SKM-1 (cell line): ENCODE results near the gene CNOT4.
A peak's percentile ranks its signal among the peaks of the same experiment; 100 is the strongest.
"Not testable (repeated sequence)": the region's sequence is repeated elsewhere in the genome, so short reads cannot be mapped to it uniquely, and the experiment has no call there.

Experiments used
- DNase-seq: peaks from one replicate; lab custom pipeline; 2025; ENCODE audit not compliant: unreplicated experiment; lab: John Stamatoyannopoulos, UW

Gene CNOT4

DNA sequence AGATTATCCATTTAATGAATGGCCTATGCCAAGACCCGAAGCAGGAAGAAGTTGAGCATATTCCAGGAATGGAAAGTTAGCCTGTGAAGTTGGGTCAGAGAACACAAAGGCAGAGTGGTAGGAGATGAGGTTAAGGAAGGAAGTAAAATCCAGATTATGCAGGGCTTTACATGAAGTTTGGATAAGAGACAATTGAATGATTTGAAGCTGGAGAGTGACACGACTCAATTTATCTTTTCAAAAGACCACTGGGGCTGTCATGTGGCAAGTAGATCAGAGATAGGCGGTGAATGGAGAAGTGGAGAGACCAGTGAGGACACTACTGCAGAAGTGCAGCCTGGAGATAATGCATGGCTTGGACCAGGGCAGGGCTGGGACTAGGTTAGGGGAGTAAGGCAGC, 7.2 kb upstream of the CNOT4 start:
- no peak for DNase-seq

DNA sequence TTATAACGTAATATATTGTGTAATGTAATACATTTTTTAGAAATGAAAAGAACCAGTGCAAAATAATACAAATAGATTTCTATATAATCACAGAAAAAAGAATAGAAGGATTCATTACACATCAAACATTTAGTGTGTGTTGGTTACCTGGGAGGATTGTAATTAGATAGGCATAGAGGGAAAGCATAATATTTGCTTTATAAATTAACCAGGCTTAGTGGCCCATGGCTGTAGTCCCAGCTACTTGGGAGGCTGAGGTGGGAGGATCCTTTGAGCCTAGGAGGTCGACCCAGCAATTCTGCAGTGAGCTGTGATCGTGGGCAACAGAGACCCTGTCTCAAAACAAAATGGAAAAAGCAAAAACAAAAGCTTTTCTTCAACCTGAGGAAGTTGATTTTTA, 5.0 kb upstream of the CNOT4 start:
- no peak for DNase-seq

DNA sequence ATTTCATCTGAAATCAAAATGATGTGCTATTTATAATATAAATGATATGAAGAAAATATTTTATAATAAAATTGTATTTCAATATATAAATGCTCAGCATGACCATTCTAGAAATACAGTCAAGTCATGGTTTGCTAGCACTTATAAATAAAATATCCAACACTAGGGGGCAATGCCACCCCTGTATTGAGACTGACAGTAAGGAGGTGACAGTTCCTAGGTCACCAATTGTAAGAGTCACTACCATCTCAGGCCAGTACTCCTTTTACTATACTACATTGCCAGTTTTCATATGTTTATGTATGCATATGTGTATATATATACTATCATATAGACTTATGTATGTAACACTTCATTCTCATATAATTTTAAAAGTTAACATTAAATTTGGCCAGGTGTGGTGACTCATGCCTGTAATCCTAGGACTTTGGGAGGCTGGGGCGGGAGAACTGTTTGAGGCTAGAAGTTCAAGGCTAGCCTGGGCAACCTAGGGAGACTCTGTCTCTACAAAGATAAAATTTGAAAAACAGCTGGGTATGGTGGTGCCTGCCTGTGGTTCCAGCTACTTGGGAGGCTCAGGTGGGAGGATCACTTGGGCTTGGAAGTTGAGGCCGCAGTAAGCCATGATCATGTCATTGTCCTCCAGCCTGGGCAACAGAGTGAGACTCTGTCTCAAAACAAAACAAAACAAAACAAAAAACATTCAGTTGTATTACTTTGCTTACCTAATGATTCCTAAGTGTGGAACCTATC, 2.4 kb upstream of the CNOT4 start:
- peak; percentile 68 for DNase-seq

DNA sequence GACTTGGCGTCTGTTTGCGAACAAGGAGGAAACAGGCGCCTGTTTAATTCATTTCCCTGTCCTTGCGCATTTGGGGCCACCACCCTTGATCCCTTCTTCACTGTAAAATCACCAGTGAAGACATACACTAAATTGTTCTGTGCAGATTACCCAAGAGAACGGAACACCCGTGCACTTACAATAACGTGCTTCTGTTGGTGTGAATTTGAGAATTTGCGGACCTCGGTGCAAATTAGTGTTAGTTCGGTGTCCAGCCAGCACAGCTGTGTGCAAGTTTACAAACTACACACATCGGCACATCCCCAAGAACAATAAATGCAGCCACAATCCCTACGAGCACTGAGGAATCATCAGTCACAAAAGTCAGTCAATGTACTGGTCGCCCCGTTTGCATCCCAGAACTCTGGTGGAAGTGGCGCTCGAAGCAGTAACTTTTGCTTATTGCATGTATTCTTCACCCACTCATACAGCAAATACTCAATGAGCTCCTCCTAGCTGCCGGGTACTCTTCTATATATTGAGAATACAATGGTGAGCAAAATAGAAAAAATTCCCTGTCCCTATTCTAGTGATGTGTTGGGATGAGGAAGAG, 786 bp upstream of the CNOT4 start:
- no peak for DNase-seq

DNA sequence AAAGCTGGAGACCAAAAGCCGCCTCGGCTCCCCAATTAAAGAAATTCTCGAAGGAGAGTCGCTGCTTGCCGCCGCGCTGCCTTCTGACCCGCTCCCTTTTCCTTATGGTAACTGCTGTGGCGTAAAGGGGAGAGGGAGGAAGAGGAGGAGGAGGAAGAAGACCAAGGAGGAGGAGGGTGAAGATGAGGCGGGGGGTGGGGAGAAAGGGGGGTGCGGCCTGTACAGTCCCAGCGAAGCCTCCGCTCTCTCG, 388 bp downstream of the CNOT4 start:
- peak; percentile 76 for DNase-seq

DNA sequence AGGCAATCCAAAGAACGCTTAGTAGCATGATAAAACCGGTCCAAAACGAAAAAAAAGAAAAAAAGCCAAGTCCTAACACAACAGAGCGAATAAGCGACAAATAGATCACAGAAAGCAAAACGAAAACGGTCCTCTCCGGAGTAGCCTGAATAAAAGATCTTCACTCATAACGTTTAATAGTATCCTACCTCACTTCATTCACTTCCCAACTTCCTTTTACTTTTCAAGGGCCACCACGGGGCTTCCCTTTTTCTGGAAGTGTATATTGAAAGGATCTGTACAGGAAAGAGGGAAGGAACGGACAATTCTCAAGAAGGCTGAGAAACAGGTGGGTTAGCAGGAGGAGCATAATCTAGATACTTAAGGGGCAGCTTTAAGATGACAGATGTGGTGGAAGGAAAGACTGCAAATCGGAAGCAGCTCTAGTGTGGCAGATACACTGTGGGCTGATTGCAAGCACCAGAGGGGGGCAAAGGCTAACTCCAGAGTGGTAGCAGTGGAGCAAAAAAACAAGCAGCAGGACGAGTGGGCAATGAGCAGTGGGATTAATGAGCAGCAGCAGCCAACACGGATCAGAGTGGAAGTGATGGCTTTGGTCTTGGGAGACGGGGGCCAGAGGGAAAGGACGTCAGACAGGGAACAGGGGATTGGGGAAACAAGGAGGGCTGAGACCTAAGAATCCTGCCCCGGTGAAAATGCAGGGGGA, 866 bp downstream of the CNOT4 start:
- DNase-seq: peak; percentile 20

DNA sequence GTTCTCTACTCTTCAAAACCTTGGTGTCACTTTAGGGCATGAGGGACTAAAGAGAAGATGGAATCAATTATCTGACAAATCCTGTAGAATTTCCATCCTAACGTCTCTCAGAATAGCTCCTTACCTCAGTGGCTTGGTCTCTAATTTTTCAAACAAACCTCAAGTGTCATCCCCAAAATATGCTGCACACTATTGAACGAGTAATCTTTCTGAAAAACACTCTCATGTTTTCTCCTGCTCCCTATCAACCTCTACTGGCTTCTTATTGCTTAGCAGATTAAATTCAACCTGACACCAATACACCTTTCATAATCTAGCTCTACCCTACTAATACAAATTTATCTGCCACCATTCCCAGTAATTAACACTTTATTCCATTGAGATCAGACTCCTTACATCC, 8.5 kb downstream of the CNOT4 start:
- DNase-seq: no peak

DNA sequence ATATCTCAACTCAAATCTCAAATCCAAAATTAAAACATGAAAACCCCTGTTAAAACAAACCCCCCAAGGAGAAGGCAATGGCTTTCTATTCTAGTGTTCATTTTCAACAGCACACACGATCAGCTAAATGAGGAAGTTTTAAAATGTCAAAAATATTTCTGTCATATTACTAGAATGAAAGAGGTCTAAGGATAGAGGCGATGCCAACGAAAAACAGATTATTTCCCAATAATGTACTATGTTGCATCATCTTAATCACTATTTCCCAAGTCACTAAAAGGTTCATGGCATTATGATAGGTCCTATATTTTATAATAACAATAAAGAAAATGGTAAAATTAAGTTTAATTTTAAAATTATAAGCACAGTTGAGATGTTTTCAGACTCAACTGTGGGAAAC, 10.1 kb downstream of the CNOT4 start:
- DNase-seq: no peak

DNA sequence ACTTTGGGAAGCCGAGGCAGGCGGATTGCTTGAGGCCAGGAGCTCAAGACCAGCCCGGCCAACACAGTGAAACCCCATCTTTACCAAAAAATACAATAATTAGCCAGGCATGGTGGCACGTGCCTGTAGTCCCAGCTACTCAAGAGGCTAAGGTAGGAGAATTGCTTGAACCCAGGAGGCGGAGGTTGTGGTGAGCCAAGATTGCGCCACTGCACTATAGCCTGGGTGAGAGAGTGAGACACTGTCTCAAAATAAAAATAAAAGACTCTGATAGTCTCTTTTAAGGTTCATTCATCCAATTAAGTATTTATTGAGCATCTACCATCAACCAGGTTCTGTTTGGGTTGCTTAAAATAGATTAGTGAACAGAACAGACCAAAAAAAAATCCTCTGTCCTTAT, 12.7 kb downstream of the CNOT4 start:
- DNase-seq: not testable (repeated sequence)

DNA sequence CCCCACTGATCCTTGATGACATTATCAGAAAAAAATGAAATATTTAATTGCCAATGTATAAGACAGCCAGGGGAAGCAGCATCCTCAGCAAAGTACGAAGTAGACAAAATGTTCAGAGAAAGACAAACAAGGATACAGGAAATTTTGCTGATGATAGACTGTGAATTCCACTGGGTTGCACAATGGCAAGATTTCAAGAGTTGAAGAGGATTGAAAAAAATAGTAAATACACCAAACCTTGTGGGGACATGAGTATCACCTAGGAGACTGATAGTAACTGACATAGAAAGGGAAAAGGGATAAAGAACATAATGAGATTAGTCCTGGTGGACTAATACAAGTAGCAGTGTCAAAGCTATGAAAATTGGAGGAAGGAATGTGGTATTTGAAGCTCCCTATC, 16.5 kb downstream of the CNOT4 start:
- no peak for DNase-seq

DNA sequence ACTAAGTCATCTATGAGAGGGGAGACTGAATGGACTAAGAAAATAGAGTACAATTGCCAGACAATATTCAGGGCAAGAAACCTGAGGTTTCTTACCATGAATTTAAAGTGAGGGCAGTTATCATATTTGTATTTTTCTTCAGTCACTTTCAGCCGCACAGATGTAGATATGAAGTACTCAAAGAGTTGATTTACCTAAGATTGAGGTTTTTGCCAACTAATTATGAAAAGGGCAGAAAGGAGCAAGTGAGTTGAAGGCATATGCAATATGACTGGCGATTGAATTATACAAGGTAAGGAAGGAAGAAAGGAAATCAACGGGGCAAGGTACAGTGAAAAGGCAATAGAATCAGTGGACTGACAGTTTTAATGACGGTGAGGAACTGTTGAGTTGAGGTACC, 17.8 kb downstream of the CNOT4 start:
- DNase-seq: no peak

DNA sequence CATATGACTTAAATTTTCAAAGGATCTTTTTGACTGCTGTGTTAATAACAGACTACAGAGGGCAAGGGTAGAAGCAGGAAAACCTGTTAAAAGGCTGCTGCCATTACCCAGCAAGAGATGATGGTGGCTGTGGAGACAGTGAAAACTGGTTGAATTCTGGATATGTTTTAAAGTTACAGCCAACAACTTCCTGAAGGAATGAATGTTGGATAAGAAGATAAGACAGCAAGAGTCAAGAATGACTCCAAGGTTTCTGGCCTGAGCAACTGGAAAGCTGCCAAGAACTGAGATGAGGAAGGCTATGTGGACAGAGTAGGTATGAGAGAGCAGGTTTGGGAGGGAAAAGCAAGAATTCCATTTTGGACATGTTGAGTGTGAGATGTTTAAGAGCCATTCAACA, 19.1 kb downstream of the CNOT4 start:
- DNase-seq: no peak

DNA sequence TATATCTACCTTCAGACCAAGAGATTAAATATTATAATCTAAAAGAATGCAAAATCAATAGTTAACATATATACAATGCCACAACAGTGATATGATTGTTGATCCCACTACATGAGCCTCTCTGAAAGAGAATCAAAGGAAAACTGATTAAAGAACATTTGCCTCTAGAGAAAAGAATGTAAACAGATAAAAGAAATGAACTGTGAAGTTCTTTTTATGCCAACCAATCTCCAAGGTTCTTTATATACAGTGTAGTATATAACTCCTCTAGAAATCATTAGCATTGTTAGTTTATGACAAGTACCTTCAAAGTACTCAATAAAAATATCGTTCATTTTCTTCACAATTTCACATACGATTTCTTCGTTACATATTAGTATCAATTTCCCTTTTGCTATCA, 20.1 kb downstream of the CNOT4 start:
- no peak for DNase-seq

DNA sequence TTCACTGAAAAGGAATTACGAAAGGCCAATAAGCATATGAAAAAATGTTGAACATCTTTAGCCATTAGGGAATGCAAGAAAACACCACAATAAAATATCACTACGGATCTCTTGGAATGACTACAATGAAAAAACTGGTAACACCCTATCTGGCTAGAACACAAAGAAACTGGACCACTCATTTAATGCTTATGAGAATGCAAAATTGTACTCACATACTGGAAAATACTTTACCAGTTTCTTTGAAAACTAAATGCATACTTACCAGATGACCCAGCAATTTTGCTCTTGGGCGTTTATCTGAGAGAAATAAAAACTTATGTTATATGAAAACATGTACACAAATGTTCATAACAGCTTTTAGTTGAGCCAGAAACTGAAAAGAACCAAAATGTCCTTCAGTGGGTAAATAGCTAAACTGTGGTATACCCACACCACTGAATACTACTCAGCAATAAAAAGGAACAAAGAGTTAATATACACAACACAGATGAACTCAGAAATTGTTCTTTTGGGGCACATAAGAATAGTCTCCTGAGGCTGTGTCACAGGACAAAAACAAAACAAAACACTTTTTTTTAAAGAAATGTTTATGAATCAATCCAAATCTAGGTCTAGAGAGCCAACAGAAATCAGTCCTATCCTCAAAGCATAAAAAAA, 23.5 kb downstream of the CNOT4 start:
- DNase-seq: no peak

DNA sequence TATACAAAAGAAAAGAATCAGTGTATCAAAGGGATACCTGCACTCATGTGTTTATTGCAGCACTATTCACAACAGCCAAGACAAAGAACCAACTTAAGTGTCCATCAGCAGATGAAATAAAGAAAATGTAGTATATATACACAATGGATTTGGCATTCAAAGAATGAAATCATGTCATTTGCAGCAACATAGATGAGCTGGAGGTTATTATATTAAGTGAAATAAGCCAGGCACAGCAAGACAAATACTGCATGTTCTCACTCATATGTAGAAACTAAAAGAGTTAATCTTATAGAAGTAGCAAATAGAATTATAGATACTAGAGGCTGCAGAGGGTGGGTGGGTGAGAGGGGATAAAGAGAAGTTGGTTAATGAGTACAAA, 28.3 kb downstream of the CNOT4 start:
- DNase-seq: no peak

DNA sequence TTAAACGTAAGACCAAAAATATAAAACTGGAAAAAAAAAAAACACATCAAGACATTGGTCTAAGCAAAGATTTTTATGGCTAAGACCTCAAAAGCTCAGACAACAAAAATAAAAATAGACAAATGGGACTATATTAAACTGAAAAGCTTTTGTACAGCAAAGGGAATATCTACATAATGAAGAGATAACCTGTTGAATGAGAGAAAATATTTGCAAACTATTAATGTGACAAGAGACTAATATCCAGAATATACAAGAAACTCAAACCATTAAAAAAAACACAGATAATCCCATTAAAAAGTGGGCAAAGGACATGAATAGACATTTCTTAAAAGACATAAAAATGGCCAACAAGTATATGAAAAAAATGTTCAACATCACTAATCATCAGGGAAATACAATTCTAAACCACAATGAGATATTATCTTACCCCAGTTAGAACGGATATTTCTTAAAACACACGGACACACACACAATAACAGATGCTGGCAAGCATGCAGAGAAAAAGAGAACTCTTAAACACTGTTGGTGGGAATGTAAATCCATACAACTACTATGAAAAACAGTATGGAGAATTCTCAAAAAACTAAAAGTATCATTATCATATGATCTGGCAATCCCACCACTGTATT, 28.8 kb downstream of the CNOT4 start:
- DNase-seq: no peak

DNA sequence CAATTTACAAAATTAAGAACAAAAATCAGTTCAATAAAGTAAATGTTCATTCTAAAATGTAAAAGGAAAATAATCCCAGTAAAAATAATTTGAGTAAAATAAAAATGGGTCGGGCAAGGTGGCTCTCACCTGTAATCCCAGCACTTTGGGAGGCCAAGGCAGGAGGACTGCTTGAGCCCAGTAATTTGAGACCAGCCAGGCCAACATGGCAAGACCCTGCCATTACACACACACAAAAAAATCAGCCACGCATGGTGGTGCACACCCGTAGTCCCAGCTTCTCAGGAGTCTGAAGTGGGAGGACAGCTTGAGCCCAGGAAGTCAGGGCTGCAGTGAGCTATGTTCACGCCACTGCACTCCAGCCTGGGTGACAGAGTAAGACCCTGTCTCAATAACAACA, 34.4 kb downstream of the CNOT4 start:
- no peak for DNase-seq

DNA sequence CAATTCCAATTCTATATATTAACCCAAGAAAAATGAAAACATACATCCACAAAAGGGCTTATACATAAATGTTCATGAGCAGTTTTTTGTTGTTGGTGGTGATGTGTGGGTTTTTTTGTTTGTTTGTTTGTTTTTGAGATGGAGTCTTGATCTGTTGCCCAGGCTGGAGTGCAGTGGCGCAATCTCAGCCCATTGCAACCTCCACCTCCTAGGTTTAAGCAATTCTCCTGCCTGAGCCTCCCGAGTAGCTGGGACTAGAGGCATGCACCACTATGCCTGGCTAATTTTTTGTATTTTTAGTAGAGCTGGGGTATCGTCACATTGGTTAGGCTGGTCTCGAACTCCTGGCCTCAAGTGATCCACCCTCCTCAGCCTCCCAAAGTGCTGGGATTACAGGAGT, 40.2 kb downstream of the CNOT4 start:
- DNase-seq: not testable (repeated sequence)

DNA sequence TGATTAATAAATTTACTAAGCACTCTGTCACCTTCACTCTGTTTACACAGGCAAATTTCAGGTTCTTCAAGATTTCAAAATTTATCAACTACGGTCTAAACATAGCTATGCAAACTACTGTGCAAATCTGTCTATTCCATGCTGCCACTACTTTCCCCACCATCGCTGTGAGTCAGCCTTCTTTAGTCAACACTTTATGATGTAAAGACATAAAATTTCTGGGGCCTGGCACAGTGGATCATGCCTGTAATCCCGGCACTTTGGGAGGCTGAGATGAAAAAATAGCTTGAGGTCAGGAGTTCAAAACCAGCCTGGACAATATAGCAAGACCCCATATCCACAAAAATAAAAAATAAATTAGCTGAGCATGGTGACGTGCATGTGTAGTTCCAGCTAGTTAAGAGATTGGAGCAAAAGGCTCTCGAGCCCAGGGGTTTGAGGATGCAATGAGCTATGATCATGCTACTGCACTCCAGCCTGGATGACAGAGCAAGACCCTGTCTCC, 42.6 kb downstream of the CNOT4 start:
- DNase-seq: no peak

DNA sequence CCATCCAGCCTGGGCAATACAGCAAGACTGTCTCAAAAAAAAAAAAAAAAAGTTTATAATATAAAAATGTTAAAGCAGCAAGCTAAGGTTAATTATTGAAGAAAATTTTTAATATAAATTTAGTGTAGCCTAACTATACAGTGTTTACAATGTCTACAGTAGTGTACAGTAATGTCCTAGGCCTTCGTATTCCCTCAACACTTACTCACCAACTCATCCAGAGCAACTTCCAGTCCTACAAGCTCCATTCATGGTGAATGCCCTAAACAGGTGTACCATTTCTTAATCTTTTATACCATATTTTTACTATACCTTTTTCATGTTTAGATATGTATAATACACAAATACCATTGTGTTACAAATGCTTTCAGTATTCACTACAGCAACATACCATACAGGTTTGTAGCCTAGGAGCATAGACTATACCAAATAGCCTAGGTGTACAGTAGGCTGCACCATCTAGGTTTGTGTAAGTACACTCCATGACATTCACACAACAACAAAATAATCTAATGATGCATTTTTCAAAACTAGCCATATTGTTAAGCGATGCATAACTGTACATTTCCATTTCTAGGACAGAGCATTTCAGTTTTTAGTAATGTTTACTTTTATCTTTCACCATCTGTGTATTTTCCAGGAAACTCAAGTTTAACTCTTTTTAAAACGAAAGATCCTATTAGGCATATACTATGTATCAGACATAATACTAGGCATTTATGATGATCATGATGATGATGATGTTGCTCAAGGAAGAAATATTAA, 43.3 kb downstream of the CNOT4 start:
- DNase-seq: no peak

DNA sequence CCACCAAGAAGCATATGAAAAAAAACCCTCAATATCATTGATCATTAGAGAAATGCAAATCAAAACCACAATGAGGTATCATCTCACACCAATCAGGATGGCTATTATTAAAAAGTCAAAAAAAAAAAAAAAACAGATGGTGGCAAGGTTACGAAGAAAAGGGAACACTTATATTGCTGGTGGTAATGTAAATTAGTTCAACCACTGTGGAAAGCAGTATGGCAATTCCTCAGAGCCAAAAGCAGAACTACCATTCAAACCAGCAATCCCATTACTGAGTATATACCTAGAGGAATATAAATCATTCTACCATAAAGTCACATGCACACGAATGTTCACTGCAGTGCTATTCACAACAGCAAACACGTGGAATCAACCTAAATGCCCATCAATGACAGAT, 46.0 kb downstream of the CNOT4 start:
- no peak for DNase-seq
